Endothelial cell (in vitro differentiated cells): ENCODE results near the gene LIFR. TPM values are rescaled to one million over a fixed set of nuclear protein-coding genes. Genes with fewer than 3 reads are reported as not detected.
"Not testable (repeated sequence)": the region's sequence is repeated elsewhere in the genome, so short reads cannot be mapped to it uniquely, and the experiment has no call there.

Experiments used
- DNase-seq: peaks from one replicate; pipeline ENCODE4 v3.0.0; 2021; ENCODE audit warnings: low spot score
- H3K27ac Mint-ChIP-seq: one replicate; pipeline ENCODE4 v1.8.0; 2021; ENCODE audit warnings: mixed read lengths, inconsistent platforms; ENCODE audit not compliant: unreplicated experiment
- H3K27me3 Mint-ChIP-seq: one replicate; pipeline ENCODE4 v1.8.0; 2021; ENCODE audit warnings: mild to moderate bottlenecking, moderate library complexity, mixed read lengths, inconsistent platforms; ENCODE audit not compliant: unreplicated experiment
- H3K36me3 Mint-ChIP-seq: one replicate; pipeline ENCODE4 v1.8.0; 2021; ENCODE audit warnings: mild to moderate bottlenecking, low read depth, mixed read lengths, inconsistent platforms; ENCODE audit not compliant: unreplicated experiment
- H3K4me1 Mint-ChIP-seq: one replicate; pipeline ENCODE4 v1.8.0; 2021; ENCODE audit warnings: mild to moderate bottlenecking, mixed read lengths, inconsistent platforms; ENCODE audit not compliant: unreplicated experiment
- H3K4me3 Mint-ChIP-seq: one replicate; pipeline ENCODE4 v1.8.0; 2021; ENCODE audit warnings: mild to moderate bottlenecking, mixed read lengths, inconsistent platforms; ENCODE audit not compliant: unreplicated experiment
- H3K9me3 Mint-ChIP-seq: one replicate; pipeline ENCODE4 v1.8.0; 2021; ENCODE audit warnings: mixed read lengths, inconsistent platforms; ENCODE audit not compliant: unreplicated experiment
- total RNA-seq: library from RNA; stranded (reverse); fragmentation: NEBNext Ultra II Directional; extraction: Animal tissue kit (Norgen Biotek cat#: 25700); gene quantifications from one replicate; pipeline ENCODE4 v1.2.1, GENCODE V29; 2021; ENCODE audit not compliant: unreplicated experiment
- TF ChIP-seq, protein P1 (sequence below): fragments of 200-600 bp; sonication (generic); IDR thresholded peaks from one replicate; pipeline ENCODE4 v1.5.0; 2021; ENCODE audit warnings: antibody characterized with exemption; ENCODE audit not compliant: unreplicated experiment

LIFR gene
- total RNA-seq, 1 donor from 2014 or later, result 96.0 TPM

DNA sequence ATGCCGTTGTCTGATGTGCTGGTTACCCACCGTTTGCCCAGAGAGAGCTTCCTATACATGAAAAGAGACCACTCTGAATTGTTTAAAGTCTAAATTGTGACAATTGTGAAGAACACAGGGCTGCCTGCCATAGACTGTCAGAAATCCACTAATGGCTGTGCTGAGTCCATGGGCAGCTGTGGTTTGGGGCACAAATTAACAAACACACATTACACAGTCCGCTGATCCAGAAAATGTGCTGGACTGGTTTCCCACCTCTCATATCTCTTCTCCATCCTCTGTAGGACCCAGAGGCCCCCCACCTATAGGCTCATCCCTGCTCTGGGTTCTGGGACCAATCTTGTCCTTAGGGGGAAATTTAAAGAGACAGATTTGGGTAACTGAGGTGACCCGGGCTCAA, 19.0 kb upstream of the LIFR start:
- Mint-ChIP-seq H3K4me3 (no peak overlapping the region), H3K9me3 (no peaks in the 10 kb centered on the region), H3K27ac (no peak overlapping the region), H3K36me3 (no peaks in the 10 kb centered on the region), H3K4me1 (peaks cover 7% of the 10 kb centered on the region), H3K27me3 (peaks cover 2% of the 10 kb centered on the region)
- TF ChIP-seq, protein P1, sequence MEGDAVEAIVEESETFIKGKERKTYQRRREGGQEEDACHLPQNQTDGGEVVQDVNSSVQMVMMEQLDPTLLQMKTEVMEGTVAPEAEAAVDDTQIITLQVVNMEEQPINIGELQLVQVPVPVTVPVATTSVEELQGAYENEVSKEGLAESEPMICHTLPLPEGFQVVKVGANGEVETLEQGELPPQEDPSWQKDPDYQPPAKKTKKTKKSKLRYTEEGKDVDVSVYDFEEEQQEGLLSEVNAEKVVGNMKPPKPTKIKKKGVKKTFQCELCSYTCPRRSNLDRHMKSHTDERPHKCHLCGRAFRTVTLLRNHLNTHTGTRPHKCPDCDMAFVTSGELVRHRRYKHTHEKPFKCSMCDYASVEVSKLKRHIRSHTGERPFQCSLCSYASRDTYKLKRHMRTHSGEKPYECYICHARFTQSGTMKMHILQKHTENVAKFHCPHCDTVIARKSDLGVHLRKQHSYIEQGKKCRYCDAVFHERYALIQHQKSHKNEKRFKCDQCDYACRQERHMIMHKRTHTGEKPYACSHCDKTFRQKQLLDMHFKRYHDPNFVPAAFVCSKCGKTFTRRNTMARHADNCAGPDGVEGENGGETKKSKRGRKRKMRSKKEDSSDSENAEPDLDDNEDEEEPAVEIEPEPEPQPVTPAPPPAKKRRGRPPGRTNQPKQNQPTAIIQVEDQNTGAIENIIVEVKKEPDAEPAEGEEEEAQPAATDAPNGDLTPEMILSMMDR, result no peak
- no peak for DNase-seq

DNA sequence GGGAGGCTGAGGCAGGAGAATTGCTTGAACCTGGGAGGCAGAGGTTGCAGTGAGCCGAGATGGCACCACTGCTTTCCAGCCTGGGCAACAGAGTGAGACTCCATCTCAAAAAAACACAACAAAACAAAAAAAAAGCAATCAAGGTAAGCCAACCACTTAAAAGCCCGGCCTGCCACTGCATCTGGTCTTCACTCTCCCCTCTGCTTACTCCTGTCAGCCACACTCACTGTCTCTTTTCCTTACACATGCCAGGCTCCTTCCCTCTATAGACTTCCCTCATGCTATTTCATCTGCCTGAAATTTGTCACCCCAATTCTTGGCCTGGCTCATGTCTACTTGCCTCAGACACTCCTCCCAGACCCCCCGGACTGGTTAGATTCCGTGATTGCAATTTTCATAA, 17.6 kb upstream of the LIFR start:
- peaks cover 2% of the 10 kb centered on the region for H3K27me3 Mint-ChIP-seq

DNA sequence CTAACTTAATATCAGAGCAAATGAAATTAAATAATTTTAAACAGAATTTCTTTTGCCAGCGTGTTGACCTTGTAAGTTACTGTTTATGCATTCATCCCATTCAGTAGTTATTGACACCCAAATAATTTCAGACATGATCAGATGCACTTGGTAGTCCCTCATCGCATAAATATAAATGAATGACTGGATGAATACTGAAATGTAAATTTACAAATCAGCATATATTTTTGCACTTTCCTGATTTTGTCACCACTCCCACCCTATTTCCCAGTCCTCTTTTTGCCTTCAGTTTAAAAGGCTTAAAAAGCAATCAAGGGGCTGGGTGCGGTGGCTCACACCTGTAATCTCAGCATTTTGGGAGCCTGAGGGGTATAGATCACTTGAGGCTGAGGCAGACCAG, 17.1 kb upstream of the LIFR start:
- Mint-ChIP-seq H3K4me1 (peaks cover 7% of the 10 kb centered on the region), H3K9me3 (no peaks in the 10 kb centered on the region), H3K4me3 (no peak overlapping the region), H3K27ac (no peak overlapping the region), H3K36me3 (no peaks in the 10 kb centered on the region), H3K27me3 (peaks cover 2% of the 10 kb centered on the region)
- no peak for DNase-seq
- TF ChIP-seq, protein P1, result no peak

More for the DNA sequence above, 17.6 kb upstream of the LIFR start:
- H3K4me3 Mint-ChIP-seq, result no peak overlapping the region
- TF ChIP-seq, protein P1, result no peak
- H3K36me3 Mint-ChIP-seq, result no peaks in the 10 kb centered on the region
- peaks cover 7% of the 10 kb centered on the region for H3K4me1 Mint-ChIP-seq
- no peak overlapping the region for H3K27ac Mint-ChIP-seq
- no peak for DNase-seq
- no peaks in the 10 kb centered on the region for H3K9me3 Mint-ChIP-seq

DNA sequence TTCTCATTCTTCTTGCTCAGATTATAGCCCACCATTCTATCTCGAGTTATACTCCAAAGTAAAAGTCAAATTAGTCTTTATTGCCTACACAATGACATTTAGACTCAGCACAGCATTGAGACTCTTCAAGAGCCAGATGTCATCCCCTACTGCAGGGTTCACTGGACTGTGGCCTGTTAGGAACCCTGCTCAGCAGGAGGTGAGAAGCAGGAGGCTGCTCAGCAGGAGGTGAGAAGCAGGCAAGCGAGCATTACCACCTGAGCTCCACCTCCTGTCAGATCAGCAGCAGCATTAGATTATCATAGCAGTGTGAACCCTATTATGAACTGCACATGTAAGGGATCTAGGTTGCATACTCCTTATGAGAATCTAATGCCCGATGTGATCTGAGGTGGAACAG, 12.7 kb upstream of the LIFR start:
- no peak for DNase-seq
- Mint-ChIP-seq H3K4me1 (peaks cover 1% of the 10 kb centered on the region), H3K36me3 (no peaks in the 10 kb centered on the region), H3K27me3 (peaks cover 2% of the 10 kb centered on the region), H3K27ac (no peak overlapping the region), H3K4me3 (no peak overlapping the region), H3K9me3 (no peaks in the 10 kb centered on the region)
- TF ChIP-seq, protein P1, result no peak

DNA sequence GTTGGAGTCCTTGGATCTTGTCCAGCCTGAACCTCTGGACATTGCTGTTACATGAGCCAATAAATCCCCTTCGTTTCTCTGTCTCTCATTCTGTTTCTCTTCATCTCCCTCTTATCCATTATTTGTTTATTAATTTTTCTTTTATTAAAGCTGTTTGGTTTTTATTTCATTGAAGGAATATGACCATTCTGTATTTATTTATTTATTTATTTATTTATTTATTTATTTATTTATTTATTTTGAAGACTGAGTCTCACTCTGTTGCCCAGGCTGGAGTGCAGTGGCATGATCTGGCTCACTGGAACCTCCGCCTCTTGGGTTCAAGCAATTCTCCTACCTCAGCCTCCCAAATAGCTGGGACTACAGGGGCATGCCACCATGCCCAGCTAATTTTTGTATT, 10.9 kb upstream of the LIFR start:
- H3K27me3 Mint-ChIP-seq, H3K4me1 Mint-ChIP-seq, H3K36me3 Mint-ChIP-seq, H3K9me3 Mint-ChIP-seq, H3K27ac Mint-ChIP-seq, H3K4me3 Mint-ChIP-seq, DNase-seq: not testable (repeated sequence)

DNA sequence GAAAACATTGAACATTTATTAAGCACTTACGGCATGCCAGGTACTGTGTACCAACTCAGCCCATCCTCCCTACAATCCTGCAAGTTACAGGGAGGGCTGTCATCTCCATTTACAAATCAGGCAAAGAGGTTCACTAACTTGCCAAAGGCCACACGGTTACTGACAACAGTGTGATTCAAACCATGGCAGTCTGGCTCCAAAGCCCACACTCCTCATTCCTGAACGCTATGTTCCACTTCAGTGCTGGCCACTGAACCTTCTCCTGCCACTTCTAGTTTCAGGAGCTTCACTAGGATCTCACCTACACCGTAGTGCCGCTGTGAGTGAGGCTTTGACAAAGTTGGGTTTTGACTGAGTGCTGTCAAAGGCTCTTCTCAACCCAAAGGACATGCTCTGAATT, 7.2 kb upstream of the LIFR start:
- no peak overlapping the region for H3K4me3 Mint-ChIP-seq
- no peaks in the 10 kb centered on the region for H3K9me3 Mint-ChIP-seq

More for the DNA sequence above, 7.2 kb upstream of the LIFR start:
- TF ChIP-seq, protein P1, result no peak
- no peaks in the 10 kb centered on the region for H3K36me3 Mint-ChIP-seq
- H3K27ac Mint-ChIP-seq, result no peak overlapping the region
- no peak for DNase-seq
- no peaks in the 10 kb centered on the region for H3K27me3 Mint-ChIP-seq
- peaks cover 7% of the 10 kb centered on the region for H3K4me1 Mint-ChIP-seq
